Neural crest cell (in vitro differentiated cells): ENCODE results near the gene UCP2. TPM values are rescaled to one million over a fixed set of nuclear protein-coding genes. Genes with fewer than 3 reads are reported as not detected.
"Not testable (repeated sequence)": the region's sequence is repeated elsewhere in the genome, so short reads cannot be mapped to it uniquely, and the experiment has no call there.

Experiments used
- DNase-seq: peaks from one replicate; pipeline ENCODE4 v3.0.0; 2021; ENCODE audit warnings: low read depth, mixed read lengths, low spot score
- H3K27ac Mint-ChIP-seq: one replicate; pipeline ENCODE4 v1.8.0; 2021; ENCODE audit warnings: mild to moderate bottlenecking, mixed read lengths; ENCODE audit not compliant: unreplicated experiment
- H3K27me3 Mint-ChIP-seq: 2 replicates; pipeline ENCODE4 v1.8.0; 2021; ENCODE audit warnings: low read depth, mild to moderate bottlenecking, mixed read lengths
- H3K36me3 Mint-ChIP-seq: 2 replicates; pipeline ENCODE4 v1.8.0; 2021; ENCODE audit warnings: low read depth, mild to moderate bottlenecking, mixed read lengths
- H3K4me1 Mint-ChIP-seq: 2 replicates; pipeline ENCODE4 v1.8.0; 2021; ENCODE audit warnings: mixed read lengths
- H3K4me3 Mint-ChIP-seq: one replicate; pipeline ENCODE4 v1.8.0; 2021; ENCODE audit warnings: mild to moderate bottlenecking, mixed read lengths
- H3K9me3 Mint-ChIP-seq: 2 replicates; pipeline ENCODE4 v1.8.0; 2021; ENCODE audit warnings: mixed read lengths
- total RNA-seq: library from RNA; stranded (reverse); gene quantifications from 2 replicates; pipeline ENCODE4 v1.2.1, GENCODE V29; 2021
- TF ChIP-seq, protein P1 (sequence below): fragments of 200-600 bp; sonication (generic); conservative IDR thresholded peaks from 2 replicates; pipeline ENCODE4 v1.5.0; 2021; ENCODE audit warnings: antibody characterized with exemption, mild to moderate bottlenecking

UCP2 gene
- total RNA-seq, 1 donor from 2014 or later: 71.4 TPM

DNA sequence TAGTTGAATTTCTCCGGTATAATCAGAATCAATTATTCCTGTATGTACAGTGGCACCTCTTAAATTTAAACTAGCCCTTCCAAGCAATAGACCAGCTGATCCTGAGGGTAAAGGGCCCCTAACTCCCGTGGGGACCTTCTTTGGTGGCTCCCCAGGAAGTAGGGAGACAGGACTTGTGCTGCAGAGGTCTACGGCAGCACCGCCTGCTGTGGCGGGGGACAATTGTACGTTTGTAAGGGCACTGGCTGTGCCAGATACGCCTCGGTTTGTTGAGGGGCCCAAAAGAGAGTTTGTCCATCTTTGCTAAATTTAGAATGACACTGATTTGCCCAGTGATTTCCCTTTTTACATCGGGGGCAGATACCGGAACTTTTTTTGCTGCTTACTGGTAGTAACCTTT, 37.7 kb downstream of the UCP2 start:
- Mint-ChIP-seq H3K9me3 (peaks cover 14% of the 10 kb centered on the region), H3K27me3 (no peaks in the 10 kb centered on the region), H3K27ac (no peak overlapping the region), H3K4me3 (no peak overlapping the region), H3K4me1 (peaks cover 8% of the 10 kb centered on the region), H3K36me3 (peaks cover 27% of the 10 kb centered on the region)
- no peak for DNase-seq
- TF ChIP-seq, protein P1, sequence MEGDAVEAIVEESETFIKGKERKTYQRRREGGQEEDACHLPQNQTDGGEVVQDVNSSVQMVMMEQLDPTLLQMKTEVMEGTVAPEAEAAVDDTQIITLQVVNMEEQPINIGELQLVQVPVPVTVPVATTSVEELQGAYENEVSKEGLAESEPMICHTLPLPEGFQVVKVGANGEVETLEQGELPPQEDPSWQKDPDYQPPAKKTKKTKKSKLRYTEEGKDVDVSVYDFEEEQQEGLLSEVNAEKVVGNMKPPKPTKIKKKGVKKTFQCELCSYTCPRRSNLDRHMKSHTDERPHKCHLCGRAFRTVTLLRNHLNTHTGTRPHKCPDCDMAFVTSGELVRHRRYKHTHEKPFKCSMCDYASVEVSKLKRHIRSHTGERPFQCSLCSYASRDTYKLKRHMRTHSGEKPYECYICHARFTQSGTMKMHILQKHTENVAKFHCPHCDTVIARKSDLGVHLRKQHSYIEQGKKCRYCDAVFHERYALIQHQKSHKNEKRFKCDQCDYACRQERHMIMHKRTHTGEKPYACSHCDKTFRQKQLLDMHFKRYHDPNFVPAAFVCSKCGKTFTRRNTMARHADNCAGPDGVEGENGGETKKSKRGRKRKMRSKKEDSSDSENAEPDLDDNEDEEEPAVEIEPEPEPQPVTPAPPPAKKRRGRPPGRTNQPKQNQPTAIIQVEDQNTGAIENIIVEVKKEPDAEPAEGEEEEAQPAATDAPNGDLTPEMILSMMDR: no peak

DNA sequence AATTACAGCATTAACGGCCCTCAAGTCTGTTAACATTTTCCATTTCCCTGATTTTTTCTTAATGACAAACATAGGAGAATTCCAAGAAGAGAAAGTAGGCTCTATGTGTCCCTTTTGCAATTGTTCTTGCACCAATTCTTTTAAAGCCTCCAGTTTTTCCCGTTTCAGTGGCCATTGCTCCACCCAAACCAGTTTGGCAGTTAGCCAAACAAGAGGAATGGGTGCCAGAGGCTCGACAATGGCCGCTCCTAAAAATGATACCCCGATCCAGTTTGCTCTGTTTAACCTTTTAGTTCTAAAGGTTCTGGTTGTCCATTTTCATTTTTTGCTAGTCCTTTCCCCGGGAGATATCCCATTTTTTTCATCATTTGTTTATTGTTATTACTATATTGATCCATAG, 38.6 kb downstream of the UCP2 start:
- no peaks in the 10 kb centered on the region for H3K27me3 Mint-ChIP-seq
- H3K27ac Mint-ChIP-seq: no peak overlapping the region
- peaks cover 8% of the 10 kb centered on the region for H3K4me1 Mint-ChIP-seq
- TF ChIP-seq, protein P1: no peak
- H3K36me3 Mint-ChIP-seq: peaks cover 35% of the 10 kb centered on the region
- H3K4me3 Mint-ChIP-seq: no peak overlapping the region
- peaks cover 14% of the 10 kb centered on the region for H3K9me3 Mint-ChIP-seq
- no peak for DNase-seq

DNA sequence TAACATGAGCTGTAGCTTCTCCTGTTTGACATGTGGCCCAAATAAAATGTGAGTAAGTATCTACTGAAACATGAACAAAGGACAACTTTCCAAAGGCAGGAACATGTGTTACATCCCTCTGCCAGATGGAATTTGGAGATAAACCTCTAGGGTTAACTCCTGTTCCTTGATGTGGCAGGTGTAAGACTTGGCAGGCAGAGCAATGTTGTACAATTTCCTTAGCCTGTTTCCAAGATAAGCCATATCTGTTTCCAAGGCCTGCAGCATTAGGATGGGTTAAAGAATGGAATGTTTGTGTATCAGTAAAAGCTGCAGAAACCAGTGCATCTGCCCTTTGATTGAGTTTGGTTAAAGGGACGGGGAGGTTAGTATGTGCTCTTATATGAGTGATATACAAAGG, 40.6 kb downstream of the UCP2 start:
- peaks cover 19% of the 10 kb centered on the region for H3K9me3 Mint-ChIP-seq
- no peak overlapping the region for H3K27ac Mint-ChIP-seq
- DNase-seq: no peak
- no peak overlapping the region for H3K4me3 Mint-ChIP-seq
- peaks cover 41% of the 10 kb centered on the region for H3K36me3 Mint-ChIP-seq
- TF ChIP-seq, protein P1: no peak
- no peaks in the 10 kb centered on the region for H3K27me3 Mint-ChIP-seq
- H3K4me1 Mint-ChIP-seq: peaks cover 8% of the 10 kb centered on the region

DNA sequence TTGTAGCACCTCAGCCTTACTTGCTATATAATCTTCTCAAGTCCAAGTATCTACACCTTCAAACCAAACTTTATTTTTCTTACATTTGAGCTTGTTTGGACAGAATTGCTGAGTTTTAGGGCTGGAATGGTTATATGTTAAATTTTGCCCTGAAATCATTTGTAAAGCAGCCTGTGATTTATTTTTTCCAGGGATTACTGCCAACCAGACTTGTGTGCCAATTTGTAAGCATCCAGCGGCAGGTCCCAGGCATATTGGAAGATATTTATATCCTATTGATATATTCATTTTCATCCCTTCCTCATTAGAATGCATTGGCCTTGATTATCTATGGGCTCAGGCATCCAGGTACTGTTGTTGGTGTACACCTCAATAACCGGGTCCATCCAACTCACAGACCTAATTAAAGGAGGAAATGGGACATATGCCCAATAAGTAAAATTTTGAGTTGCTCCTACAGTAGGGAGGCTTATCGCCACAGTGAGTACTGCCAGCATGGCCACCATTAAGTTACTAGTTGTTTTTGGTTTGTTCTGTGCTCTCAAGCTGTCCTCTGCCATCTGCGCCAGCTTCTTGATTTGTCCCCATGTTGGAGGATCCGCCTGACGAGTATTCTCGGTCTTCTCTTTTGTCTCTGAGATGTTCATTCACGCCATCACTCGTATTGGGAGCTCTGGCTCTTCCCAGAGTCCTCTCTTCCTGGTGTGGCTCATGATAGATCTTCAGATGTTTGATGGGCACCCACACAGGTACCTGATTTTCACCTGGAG, 41.7 kb downstream of the UCP2 start:
- peaks cover 38% of the 10 kb centered on the region for H3K36me3 Mint-ChIP-seq
- TF ChIP-seq, protein P1: no peak
- DNase-seq: no peak
- H3K27ac Mint-ChIP-seq: no peak overlapping the region
- peaks cover 19% of the 10 kb centered on the region for H3K9me3 Mint-ChIP-seq
- no peak overlapping the region for H3K4me3 Mint-ChIP-seq
- peaks cover 8% of the 10 kb centered on the region for H3K4me1 Mint-ChIP-seq
- no peaks in the 10 kb centered on the region for H3K27me3 Mint-ChIP-seq

DNA sequence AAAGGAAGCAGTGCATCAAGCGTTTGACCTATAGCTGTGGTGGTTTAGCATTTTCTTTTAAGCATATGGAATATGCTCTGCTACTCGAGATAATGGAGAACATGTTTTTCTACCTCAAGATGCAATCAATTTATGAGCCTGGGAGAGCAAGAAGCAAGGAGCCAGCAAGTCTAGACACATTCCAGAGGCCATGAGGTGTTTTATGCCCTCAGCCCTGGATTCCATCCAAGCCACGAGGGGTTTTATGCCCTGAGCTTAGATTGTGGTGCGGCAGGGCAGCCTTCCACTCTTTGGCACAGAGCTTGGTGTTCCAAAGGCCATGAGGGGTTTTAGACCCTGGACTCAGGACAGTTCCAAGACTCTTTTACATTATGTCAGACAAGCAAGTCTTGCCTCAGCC, 43.5 kb downstream of the UCP2 start:
- Mint-ChIP-seq H3K27ac (no peak overlapping the region), H3K4me3 (no peak overlapping the region), H3K9me3 (peaks cover 16% of the 10 kb centered on the region), H3K27me3 (no peaks in the 10 kb centered on the region), H3K4me1 (no peaks in the 10 kb centered on the region), H3K36me3 (peaks cover 43% of the 10 kb centered on the region)
- TF ChIP-seq, protein P1: no peak
- DNase-seq: no peak

DNA sequence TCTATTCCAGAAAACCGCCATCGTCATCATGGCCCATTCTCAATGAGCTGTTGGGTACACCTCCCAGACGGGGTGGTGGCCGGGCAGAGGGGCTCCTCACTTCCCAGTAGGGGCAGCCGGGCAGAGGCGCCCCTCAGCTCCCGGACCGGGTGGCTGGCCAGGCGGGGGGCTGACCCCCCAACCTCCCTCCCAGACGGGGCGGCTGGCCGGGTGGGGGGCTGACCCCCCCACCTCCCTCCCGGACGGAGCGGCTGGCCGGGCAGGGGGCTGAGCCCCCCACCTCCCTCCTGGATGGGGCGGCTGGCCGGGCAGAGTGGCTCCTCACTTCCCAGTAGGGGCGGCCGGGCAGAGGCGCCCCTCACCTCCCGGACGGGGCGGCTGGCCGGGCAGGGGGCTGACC, 46.6 kb downstream of the UCP2 start:
- not testable (repeated sequence) for H3K4me1 Mint-ChIP-seq, H3K27ac Mint-ChIP-seq, DNase-seq, H3K27me3 Mint-ChIP-seq, H3K9me3 Mint-ChIP-seq, H3K4me3 Mint-ChIP-seq
- peaks cover 38% of the 10 kb centered on the region for H3K36me3 Mint-ChIP-seq
